Chondrocyte (in vitro differentiated cells): Measurements from ENCODE around the gene CCDC136. TPM values are rescaled to one million over a fixed set of nuclear protein-coding genes. Genes with fewer than 3 reads are reported as not detected.

Source experiments
- DNase-seq: peaks from one replicate; pipeline ENCODE4 v3.0.0; 2021; ENCODE audit warnings: mixed read lengths, low spot score
- H3K27ac Mint-ChIP-seq: one replicate; pipeline ENCODE4 v1.8.0; 2021; ENCODE audit warnings: mild to moderate bottlenecking, moderate library complexity, mixed read lengths; ENCODE audit not compliant: unreplicated experiment
- H3K27me3 Mint-ChIP-seq: 2 replicates; pipeline ENCODE4 v1.8.0; 2021; ENCODE audit warnings: low read depth, mixed read lengths
- H3K36me3 Mint-ChIP-seq: 2 replicates; pipeline ENCODE4 v1.8.0; 2021; ENCODE audit warnings: low read depth, mixed read lengths
- H3K4me1 Mint-ChIP-seq: 2 replicates; pipeline ENCODE4 v1.8.0; 2021; ENCODE audit warnings: low read depth, mild to moderate bottlenecking, mixed read lengths
- H3K4me3 Mint-ChIP-seq: one replicate; pipeline ENCODE4 v1.8.0; 2021; ENCODE audit warnings: mild to moderate bottlenecking, moderate library complexity, mixed read lengths; ENCODE audit not compliant: unreplicated experiment
- H3K9me3 Mint-ChIP-seq: 2 replicates; pipeline ENCODE4 v1.8.0; 2021; ENCODE audit warnings: low read depth, mixed read lengths
- total RNA-seq: library from RNA; stranded (reverse); gene quantifications from 3 replicates; pipeline ENCODE4 v1.2.1, GENCODE V29; 2021
- TF ChIP-seq, protein P1 (sequence below): fragments of 200-600 bp; sonication (generic); IDR thresholded peaks from 2 replicates; pipeline ENCODE4 v1.5.0; 2021; ENCODE audit warnings: antibody characterized with exemption, mild to moderate bottlenecking, moderate library complexity

The CCDC136 gene
- total RNA-seq, 1 donor from 2014 or later, result 8.5 TPM

GRCh38 chr7:128812514-128813168 is 20.9 kb downstream of the CCDC136 start:
- H3K4me3 Mint-ChIP-seq, result no peak overlapping the region
- no peaks in the 10 kb centered on the region for H3K9me3 Mint-ChIP-seq
- TF ChIP-seq, protein P1, sequence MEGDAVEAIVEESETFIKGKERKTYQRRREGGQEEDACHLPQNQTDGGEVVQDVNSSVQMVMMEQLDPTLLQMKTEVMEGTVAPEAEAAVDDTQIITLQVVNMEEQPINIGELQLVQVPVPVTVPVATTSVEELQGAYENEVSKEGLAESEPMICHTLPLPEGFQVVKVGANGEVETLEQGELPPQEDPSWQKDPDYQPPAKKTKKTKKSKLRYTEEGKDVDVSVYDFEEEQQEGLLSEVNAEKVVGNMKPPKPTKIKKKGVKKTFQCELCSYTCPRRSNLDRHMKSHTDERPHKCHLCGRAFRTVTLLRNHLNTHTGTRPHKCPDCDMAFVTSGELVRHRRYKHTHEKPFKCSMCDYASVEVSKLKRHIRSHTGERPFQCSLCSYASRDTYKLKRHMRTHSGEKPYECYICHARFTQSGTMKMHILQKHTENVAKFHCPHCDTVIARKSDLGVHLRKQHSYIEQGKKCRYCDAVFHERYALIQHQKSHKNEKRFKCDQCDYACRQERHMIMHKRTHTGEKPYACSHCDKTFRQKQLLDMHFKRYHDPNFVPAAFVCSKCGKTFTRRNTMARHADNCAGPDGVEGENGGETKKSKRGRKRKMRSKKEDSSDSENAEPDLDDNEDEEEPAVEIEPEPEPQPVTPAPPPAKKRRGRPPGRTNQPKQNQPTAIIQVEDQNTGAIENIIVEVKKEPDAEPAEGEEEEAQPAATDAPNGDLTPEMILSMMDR, result no peak
- H3K4me1 Mint-ChIP-seq, result no peaks in the 10 kb centered on the region
- no peak for DNase-seq
- H3K36me3 Mint-ChIP-seq, result peaks cover 3% of the 10 kb centered on the region
- H3K27ac Mint-ChIP-seq, result no peak overlapping the region
- H3K27me3 Mint-ChIP-seq, result peaks cover 3% of the 10 kb centered on the region

DNA sequence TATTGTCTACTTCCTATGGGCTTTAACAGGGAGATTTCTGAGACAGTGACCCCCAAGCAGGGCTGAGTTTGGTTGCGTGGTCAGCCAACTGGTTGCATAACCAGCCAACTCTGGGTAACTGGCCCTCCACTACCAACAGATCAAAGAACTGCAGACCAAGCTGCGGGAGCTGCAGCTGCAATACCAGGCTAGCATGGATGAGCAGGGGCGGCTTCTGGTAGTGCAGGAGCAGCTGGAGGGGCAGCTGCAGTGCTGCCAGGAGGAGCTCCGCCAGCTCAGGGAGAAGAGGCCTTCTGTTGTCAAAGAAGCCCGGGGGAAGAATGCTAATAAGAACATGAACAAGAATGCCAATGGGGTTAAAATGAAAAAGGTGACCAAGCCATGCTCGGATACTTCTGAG is 22.7 kb downstream of the CCDC136 start:
- TF ChIP-seq, protein P1, result no peak
- Mint-ChIP-seq H3K27me3 (peaks cover 3% of the 10 kb centered on the region), H3K4me3 (no peak overlapping the region), H3K9me3 (no peaks in the 10 kb centered on the region), H3K27ac (no peak overlapping the region), H3K4me1 (no peaks in the 10 kb centered on the region), H3K36me3 (peaks cover 3% of the 10 kb centered on the region)
- DNase-seq, result no peak

DNA sequence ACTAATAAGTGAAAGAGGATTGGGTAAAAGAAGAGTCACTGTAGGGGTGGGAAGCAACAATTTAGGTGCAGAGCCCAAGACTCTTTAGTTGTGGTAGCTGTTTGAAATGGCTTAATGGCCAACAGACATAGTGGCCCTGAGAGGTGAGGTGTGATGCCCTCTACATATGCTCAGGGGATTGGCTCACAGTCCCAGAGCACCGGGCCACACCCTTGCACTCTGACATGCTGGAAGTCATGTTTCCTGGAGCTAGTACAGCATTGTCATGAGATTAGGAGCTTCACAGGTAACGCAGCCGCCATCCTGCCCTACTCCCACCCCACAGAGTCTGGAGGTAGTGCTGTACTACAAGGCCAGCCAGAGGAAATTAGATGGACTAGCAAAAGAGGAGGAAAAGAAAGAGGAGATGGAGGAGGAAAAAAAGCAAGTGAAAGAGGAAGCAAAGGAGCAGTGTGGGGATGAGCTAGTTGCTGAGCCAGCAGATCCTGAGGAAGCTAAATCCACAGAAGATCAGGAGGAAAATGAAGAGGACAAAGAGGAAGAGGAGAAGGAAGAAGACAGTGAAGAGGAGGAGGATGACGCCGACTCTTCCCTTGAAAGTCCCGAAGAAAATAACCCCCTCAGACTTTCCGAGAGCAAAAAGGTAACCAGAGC is 23.6 kb downstream of the CCDC136 start:
- H3K4me3 Mint-ChIP-seq, result no peak overlapping the region
- TF ChIP-seq, protein P1, result no peak
- H3K27ac Mint-ChIP-seq, result no peak overlapping the region
- H3K36me3 Mint-ChIP-seq, result no peaks in the 10 kb centered on the region
- peak; percentile 49 for DNase-seq
- H3K4me1 Mint-ChIP-seq, result no peaks in the 10 kb centered on the region
- no peaks in the 10 kb centered on the region for H3K9me3 Mint-ChIP-seq
- peaks cover 3% of the 10 kb centered on the region for H3K27me3 Mint-ChIP-seq

GRCh38 chr7:128818694-128819093 is 26.9 kb downstream of the CCDC136 start:
- no peak overlapping the region for H3K27ac Mint-ChIP-seq
- no peaks in the 10 kb centered on the region for H3K9me3 Mint-ChIP-seq
- TF ChIP-seq, protein P1, result no peak
- H3K27me3 Mint-ChIP-seq, result peaks cover 3% of the 10 kb centered on the region
- no peak for DNase-seq
- no peaks in the 10 kb centered on the region for H3K36me3 Mint-ChIP-seq
- no peaks in the 10 kb centered on the region for H3K4me1 Mint-ChIP-seq
- H3K4me3 Mint-ChIP-seq, result no peak overlapping the region

DNA sequence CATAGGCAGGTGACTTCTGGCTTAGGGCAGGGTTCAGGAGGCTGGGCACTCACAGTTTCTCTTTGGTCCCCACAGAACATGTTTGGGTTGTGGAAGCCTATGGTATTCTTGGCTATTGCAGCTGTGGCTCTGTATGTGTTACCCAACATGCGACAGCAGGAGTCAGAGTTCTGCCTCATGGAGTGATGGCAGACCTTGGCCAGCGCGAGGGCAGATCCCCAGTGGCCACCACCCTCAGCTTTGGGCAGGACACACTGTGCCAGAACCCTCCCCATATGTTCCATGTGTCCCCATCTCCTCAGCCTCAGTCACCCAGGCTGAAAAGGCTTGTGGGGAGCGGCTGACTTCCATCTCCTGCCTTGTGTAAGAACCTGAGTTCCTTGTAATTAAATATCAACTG is 30.0 kb downstream of the CCDC136 start:
- DNase-seq, result no peak
- Mint-ChIP-seq H3K27ac (no peak overlapping the region), H3K9me3 (no peaks in the 10 kb centered on the region), H3K27me3 (no peaks in the 10 kb centered on the region), H3K36me3 (no peaks in the 10 kb centered on the region), H3K4me3 (no peak overlapping the region), H3K4me1 (peaks cover 2% of the 10 kb centered on the region)
- TF ChIP-seq, protein P1, result no peak
